GM13976 (cell line): ENCODE data around the gene FBXW2.
"Not testable (repeated sequence)": the region's sequence is repeated elsewhere in the genome, so short reads cannot be mapped to it uniquely, and the experiment has no call there.

Source experiments
- DNase-seq: peaks from one replicate; pipeline ENCODE4 v3.0.0; 2012; ENCODE audit warnings: low spot score
- in situ Hi-C: fragments of 300-500 bp; cut with MboI; formaldehyde crosslinking; loops from one replicate; pipeline ENCODE4 v1.12.0; 2022; ENCODE audit warnings: low sequenced_read_pairs, mixed read lengths, inconsistent platforms; ENCODE audit not compliant: unreplicated experiment
- TF ChIP-seq, protein P1 (sequence below): IDR thresholded peaks from 2 replicates; pipeline ENCODE4 v1.5.1; 2012; ENCODE audit warnings: borderline replicate concordance, mild to moderate bottlenecking; ENCODE audit not compliant: insufficient read depth; ENCODE audit errors: extremely low read depth, missing control alignments, control extremely low read depth

The FBXW2 gene

DNA sequence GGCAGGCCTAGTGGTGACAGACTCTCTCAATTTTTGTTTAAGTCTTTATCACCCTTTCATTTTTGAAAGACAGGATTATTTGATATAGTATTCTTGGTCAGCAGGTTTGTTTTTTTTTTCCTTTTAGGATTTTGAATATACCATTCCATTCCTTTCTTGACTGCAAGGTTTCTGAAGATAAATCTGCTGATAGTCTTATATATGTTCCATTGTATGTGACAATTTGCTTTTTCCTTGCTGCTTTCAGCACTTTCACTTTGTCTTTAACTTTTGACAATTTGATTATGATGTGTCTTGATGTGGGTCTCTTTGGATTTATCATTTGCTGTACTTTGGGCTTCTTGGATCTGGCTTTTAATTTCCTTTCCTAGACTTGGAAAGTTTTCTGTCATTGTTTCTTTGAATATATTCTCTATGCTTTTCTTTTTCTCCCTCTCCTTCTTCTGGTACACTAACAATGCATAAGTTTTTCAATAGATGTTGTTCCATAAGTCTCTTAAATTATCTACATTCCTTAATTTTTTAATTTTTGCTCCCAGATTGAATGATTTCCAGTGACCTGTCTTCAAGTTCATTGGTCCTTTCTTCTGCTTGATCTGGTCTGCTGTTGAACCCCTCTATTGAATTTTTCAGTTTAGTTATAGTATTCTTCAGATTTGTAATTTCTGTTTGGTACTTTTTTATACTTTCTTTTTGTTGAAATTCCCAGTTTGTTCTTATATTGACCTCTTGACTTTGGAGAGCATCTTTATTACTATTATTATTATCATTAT lies 14.6 kb upstream of the FBXW2 start:
- TF ChIP-seq, protein P1, sequence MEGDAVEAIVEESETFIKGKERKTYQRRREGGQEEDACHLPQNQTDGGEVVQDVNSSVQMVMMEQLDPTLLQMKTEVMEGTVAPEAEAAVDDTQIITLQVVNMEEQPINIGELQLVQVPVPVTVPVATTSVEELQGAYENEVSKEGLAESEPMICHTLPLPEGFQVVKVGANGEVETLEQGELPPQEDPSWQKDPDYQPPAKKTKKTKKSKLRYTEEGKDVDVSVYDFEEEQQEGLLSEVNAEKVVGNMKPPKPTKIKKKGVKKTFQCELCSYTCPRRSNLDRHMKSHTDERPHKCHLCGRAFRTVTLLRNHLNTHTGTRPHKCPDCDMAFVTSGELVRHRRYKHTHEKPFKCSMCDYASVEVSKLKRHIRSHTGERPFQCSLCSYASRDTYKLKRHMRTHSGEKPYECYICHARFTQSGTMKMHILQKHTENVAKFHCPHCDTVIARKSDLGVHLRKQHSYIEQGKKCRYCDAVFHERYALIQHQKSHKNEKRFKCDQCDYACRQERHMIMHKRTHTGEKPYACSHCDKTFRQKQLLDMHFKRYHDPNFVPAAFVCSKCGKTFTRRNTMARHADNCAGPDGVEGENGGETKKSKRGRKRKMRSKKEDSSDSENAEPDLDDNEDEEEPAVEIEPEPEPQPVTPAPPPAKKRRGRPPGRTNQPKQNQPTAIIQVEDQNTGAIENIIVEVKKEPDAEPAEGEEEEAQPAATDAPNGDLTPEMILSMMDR, result no peak
- no peak for DNase-seq
- in situ Hi-C loops, result no loop called here

DNA sequence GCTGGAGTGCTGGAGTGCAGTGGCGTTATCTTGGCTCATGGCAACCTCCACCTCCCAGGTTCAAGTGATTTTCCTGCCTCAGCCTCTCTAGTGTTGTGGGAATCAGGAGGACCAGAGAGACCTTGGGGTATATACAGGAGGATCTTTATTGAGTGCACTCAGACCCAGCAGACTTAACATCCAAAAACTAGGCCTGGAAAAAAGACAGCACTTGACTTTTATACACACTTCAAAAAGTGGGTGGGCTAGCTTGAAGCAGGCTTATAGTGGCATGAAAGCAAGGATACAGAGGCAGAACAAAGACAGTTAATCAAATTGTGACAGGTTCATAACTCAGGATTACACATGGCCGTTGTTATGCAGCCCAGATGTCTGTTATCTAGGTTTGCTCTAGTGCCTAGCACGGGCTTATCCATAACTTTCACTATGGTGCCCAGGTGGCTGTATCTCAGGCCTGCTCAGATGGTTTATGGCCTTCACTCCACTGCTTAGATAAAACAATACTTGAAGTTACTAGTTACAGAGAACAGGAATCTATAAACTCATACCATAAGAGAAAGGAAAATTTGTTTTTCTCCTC lies 11.7 kb upstream of the FBXW2 start:
- in situ Hi-C loops, DNase-seq: not testable (repeated sequence)

DNA sequence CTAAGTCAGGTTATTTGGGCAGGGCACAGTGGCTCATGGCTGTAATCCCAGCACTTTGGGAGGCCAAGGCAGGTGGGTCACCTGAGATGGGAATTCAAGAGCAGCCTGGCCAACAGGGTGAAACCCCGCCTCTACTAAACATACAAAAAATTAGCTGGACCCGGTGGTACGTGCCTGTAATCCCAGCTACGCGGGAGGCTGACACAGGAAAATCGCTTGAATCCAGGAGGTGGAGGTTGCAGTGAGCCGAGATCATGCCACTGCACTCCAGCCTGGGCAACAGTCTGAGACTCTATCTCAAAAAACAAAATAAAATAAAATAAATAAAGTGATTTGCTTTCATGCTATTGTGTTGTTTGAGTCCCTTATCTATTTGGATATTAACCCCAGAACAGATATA lies 8.2 kb upstream of the FBXW2 start:
- DNase-seq, result no peak
- TF ChIP-seq, protein P1, result no peak
- in situ Hi-C loops, result no loop called here

DNA sequence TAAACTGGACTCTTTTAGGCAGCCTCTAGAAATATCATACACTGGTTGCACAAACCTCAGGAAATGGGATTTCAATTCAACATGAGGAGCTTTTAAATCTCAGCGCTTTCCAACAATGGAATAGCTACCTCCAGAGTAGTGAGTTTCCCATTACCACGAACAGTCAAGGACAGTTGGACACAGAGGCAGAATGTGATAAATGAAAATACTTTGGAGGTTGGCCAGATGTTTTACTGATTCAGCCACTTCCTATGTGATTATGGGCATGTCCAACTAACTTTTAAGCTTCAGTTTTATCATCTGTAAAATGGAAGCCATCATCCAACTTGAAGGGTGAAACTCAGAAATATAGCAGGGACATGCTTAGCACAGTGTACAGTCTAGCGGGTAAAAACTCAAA lies 2.1 kb downstream of the FBXW2 start:
- TF ChIP-seq, protein P1, result no peak
- in situ Hi-C loops, result no loop called here

DNA sequence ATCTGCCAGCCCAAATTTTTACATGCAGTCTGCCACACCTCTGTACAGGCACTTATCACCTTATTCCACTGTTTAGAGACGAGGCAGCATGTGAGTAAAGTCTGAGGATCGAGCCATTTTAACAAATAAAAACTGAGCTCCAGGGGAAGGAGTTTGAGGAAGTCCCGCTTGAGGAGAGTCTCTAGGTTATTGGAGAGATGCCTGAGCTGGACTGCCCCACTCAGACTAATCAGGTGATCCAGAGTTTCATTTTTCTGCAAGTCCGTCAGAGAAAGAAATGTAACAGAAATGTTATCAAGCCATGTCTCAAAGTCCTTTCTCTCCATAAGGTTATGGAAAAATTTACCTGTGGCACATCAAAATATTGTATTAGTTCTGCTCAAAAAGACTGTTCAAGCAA lies 5.3 kb downstream of the FBXW2 start:
- TF ChIP-seq, protein P1, result no peak
- in situ Hi-C loops, result no loop called here
- no peak for DNase-seq

More for the DNA sequence above, 2.1 kb downstream of the FBXW2 start:
- DNase-seq, result no peak

DNA sequence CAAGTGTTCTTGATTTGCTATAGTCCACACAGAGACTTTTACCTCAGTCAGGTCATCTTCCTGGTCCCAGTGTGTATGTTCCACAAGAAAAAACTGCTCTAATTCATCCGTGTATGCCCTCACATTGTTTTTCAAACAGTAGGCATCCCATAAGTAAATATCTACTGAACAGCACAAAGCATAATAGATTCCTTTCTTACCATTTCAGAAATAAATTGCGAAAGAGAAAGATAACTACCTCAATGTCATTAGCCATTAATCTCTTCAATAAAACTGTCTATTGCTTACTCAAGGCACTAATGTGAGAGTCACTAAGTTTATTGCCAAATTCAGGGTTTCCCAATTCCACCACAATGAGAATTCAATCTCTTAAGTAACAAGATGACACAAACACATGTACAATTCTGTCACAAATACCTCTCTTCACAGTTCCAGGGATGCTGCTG lies 9.6 kb downstream of the FBXW2 start:
- in situ Hi-C loops, result no loop called here
- TF ChIP-seq, protein P1, result no peak
- no peak for DNase-seq

DNA sequence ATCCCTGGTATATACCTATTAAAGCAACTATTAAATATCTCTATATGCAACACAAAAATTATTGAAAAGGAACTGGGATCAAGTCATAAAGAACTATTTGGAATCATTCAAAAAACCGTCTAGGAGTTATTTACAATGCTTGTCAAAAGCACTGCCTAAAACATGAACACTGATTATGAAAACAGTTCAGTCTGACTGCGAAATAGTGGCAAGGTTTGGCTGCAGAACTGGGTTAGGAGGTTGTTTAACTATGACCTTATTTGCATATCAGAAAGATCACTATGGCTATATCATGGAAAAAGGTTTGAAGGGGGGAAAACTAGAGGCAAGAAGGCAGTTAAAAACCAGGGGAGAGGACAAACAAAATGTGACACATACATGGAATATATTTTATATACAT lies 12.0 kb downstream of the FBXW2 start:
- no peak for DNase-seq
- TF ChIP-seq, protein P1, result no peak
- in situ Hi-C loops, result no loop called here
